ENCODE results near the gene ELP2. TPM values are rescaled to one million over a fixed set of nuclear protein-coding genes. Genes with fewer than 3 reads are reported as not detected.

ELP2 gene
- total RNA-seq, 1 experiment from 2014 or later, result 137 TPM

GRCh38 chr18:36197511-36198166, 67.9 kb downstream of the ELP2 start:
- no peaks in the 10 kb centered on the region for H3K79me1 ChIP-seq (ENCODE audit: insufficient read depth, low read depth, low read length, poor library complexity, severe bottlenecking)
- no peak overlapping the region for H3K56ac ChIP-seq (ENCODE audit: insufficient read length, low read depth, low read length)
- no peak overlapping the region for H3K23ac ChIP-seq (ENCODE audit: insufficient read length, low read depth, low read length)
- no peak overlapping the region for H3T11ph ChIP-seq (ENCODE audit: low read length)
- H3K4me1 ChIP-seq (ENCODE audit: insufficient read depth, low read length), result no peaks in the 10 kb centered on the region
- Mint-ChIP-seq H3K27me3 (ENCODE audit: low read depth) (no peaks in the 10 kb centered on the region), H3K9me3 (no peaks in the 10 kb centered on the region), H3K4me1 (no peaks in the 10 kb centered on the region; a peak in 1 of 4 replicates), H3K36me3 (ENCODE audit: insufficient read depth in 1 of 3, low read depth in 3 of 3) (peaks cover 1 to 9% (median 5%) of the 10 kb centered on the region in 3 experiments; a peak in 2 of 7 replicates), H3K4me3 (no peak overlapping the region), H3K27ac (no peak overlapping the region)
- H3K27ac ChIP-seq (ENCODE audit: insufficient read length, low read depth, low read length), result no peak overlapping the region
- TF ChIP-seq, protein P1, sequence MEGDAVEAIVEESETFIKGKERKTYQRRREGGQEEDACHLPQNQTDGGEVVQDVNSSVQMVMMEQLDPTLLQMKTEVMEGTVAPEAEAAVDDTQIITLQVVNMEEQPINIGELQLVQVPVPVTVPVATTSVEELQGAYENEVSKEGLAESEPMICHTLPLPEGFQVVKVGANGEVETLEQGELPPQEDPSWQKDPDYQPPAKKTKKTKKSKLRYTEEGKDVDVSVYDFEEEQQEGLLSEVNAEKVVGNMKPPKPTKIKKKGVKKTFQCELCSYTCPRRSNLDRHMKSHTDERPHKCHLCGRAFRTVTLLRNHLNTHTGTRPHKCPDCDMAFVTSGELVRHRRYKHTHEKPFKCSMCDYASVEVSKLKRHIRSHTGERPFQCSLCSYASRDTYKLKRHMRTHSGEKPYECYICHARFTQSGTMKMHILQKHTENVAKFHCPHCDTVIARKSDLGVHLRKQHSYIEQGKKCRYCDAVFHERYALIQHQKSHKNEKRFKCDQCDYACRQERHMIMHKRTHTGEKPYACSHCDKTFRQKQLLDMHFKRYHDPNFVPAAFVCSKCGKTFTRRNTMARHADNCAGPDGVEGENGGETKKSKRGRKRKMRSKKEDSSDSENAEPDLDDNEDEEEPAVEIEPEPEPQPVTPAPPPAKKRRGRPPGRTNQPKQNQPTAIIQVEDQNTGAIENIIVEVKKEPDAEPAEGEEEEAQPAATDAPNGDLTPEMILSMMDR (conservative IDR thresholded peaks at IDR 0.05), result peak; percentile 26; the same call in 1 of the 3 replicates
- no peak overlapping the region for H3K9ac ChIP-seq (ENCODE audit: extremely low read depth, insufficient read length, low read length)
- H2BK5ac ChIP-seq (ENCODE audit: insufficient read length, low read length), result no peak overlapping the region
- H2AK5ac ChIP-seq (ENCODE audit: insufficient read length, low read length), result no peak overlapping the region
- H3K79me2 ChIP-seq (ENCODE audit: insufficient read depth, low read length), result no peaks in the 10 kb centered on the region
- no peak overlapping the region for H4K8ac ChIP-seq (replicated peaks; ENCODE audit: insufficient read length, low read depth, low read length)
- no peak overlapping the region for H2BK20ac ChIP-seq (ENCODE audit: low read depth, low read length, poor library complexity, severe bottlenecking)
- no peak overlapping the region for H3K4me2 ChIP-seq (ENCODE audit: insufficient read depth, insufficient read length, low read length)
- DNase-seq, result no peak
- no peak overlapping the region for H2AFZ ChIP-seq (ENCODE audit: low read length)
- H3K4ac ChIP-seq (ENCODE audit: low read depth, low read length), result no peak overlapping the region
- no peaks in the 10 kb centered on the region for H4K20me1 ChIP-seq (ENCODE audit: control insufficient read depth, insufficient read depth, insufficient read length)
- no peak overlapping the region for H2BK12ac ChIP-seq (ENCODE audit: insufficient read length, low read depth, low read length)
- H2BK120ac ChIP-seq (ENCODE audit: low read depth, low read length, poor library complexity, severe bottlenecking), result no peak overlapping the region
- H3K18ac ChIP-seq (ENCODE audit: insufficient read length, low read depth, low read length), result no peak overlapping the region
- no peak overlapping the region for H3K14ac ChIP-seq (ENCODE audit: insufficient read depth, low read length)
- no peak overlapping the region for H2BK15ac ChIP-seq (ENCODE audit: low read depth, low read length)
- H3K23me2 ChIP-seq (ENCODE audit: insufficient read length, low read depth, low read length, poor library complexity, severe bottlenecking), result no peaks in the 10 kb centered on the region
- no peaks in the 10 kb centered on the region for H3K9me3 ChIP-seq (ENCODE audit: control insufficient read depth, low read depth, low read length)
- no peaks in the 10 kb centered on the region for H3K27me3 ChIP-seq (ENCODE audit: insufficient read depth, low read length)
- H4K5ac ChIP-seq (ENCODE audit: insufficient read length, low read depth, low read length), result no peak overlapping the region
- H4K91ac ChIP-seq (ENCODE audit: insufficient read length, low read depth, low read length), result no peak overlapping the region
